HPDE6-E6E7 (cell line): Measurements from ENCODE around the gene HMG20B.

Experiments
- DNase-seq: peaks from one replicate; pipeline ENCODE4 v3.0.0; 2011; ENCODE audit warnings: missing footprints; ENCODE audit errors: extremely low spot score

HMG20B gene

DNA sequence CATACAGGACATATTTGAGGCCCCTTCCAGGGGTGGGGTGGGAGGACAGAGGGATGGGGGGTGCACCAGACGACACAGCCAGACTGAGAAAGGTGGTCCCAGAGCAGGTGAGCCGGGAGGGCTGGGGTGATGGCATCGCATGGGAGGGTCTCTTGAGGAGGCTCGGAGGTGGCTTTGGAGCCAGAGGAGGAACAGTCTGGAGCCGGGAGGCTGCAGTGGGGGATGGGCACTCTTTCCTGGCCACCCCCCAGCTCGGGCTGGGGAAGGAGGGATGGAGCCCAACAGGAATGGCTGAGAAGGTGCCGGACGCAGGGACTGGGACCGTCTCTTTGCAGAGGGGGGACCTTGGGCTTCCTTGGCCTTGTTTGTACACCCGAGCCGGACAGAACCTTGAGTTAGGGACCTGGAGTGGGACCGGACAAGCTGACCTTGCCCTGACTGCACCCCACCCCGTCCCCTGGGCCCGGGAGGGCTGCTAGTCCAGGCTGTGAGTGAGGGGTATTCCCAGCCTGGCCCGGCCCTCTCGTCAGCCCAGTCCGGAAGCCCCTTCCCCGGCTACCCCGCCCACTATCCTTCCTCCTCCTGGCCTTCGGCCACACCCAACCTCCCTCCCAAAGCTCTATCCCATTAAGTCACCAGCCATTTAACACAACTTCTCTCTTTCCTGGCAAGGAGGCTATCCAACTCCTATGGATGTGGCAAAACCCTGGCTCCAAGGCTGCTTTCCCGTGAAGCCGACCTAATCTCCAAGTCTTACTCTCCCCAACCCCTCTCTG is 34.7 kb downstream of the HMG20B start:
- DNase-seq: no peak

DNA sequence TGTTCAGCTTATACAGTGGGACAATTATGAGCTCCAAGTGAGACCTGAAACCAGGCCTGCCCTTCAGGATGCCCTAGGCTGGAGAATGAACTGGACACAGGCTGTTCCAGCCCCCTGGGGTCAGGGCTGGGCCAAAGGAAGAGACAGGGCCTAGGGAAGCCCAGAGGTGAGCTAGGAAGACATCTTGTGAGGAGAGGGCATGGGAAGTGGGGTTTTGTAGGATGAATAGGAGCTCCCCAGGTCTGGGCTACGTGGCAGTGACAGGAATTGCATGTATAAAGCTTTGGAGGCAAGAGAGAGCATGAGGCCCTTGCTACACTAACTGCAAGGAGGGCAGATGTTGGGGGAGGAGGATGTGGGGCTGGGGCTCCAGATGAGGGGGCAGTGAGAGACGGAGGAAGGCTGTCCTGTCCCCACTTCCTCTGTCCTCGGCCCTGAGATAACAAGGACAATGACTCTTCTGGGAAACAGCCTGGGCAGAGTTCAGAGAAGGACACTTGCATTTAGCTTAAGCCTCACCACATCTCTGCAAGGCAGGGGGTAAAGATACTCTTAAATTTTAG is 35.4 kb downstream of the HMG20B start:
- DNase-seq: no peak

DNA sequence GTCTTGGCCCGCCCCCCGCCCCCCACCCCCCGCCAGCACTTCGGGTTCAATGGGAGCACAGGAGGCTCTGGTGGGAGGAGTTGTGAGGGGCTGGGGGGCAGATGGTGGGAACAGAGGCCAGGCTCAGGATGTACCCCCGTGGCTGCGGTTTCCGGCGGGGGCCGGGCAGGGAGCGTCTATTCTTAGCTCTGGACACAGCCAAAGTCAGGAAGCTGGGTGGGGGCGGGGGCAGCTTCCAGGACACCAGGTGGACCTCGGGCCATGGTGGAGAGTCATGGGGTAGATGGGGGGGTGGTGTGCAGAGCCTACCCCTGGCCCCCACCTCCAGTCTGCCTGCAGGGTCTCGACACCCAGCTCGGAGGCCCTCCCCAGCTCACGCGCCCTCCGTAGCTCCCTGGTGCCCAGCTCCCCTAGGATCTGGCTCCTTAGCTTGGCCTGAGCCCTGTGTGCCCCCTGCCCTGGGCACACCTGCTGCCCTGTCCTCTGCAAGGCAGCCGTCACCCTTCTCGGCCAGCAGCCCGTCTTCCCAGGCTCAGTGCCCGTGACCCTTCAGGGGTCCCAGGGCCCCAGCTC is 36.1 kb downstream of the HMG20B start:
- DNase-seq: no peak

DNA sequence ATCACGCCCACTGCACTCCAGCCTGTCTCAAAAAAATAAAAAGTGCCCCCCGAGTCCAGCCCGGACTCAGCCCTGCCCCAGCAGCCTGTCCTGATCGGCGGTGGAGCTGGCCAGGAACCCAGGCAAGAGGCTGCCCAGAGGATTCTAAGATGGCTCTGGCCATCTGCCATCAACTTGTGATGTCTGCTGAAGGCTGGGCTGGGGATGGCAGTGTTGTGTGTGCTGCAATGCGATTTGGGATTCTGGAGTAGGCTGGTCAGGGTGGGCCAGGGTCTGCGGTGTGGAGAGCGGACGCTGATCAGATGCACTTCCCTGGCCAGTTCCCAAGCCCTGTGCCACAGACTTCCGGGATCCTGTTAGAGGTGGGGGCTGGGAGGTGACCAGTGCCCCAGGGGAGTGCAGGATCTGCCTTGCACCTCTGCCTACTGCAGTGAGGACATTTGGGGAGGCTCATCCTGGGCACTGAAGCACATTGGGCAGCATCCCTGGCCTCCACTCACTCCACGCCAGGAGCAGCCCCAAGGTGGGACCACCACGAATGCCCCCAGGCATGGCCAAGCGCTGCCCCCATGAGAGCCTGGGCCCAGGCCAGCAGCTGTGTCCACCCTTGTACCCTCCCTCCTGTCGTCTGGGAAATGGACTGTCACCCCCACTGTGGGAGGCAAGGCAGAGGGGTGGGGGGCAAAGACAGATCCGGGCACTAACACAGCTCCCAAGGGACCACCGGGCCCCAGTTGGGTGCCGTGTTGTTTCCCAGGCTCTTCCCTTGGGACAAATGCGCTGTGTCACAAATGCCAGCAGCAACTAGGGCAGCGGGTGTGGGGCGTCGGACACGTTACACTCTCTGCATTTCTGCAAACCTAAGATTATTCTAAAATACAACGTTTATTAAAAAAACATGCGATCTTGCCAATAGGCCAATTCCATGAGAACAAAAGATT is 37.3 kb downstream of the HMG20B start:
- DNase-seq: no peak

DNA sequence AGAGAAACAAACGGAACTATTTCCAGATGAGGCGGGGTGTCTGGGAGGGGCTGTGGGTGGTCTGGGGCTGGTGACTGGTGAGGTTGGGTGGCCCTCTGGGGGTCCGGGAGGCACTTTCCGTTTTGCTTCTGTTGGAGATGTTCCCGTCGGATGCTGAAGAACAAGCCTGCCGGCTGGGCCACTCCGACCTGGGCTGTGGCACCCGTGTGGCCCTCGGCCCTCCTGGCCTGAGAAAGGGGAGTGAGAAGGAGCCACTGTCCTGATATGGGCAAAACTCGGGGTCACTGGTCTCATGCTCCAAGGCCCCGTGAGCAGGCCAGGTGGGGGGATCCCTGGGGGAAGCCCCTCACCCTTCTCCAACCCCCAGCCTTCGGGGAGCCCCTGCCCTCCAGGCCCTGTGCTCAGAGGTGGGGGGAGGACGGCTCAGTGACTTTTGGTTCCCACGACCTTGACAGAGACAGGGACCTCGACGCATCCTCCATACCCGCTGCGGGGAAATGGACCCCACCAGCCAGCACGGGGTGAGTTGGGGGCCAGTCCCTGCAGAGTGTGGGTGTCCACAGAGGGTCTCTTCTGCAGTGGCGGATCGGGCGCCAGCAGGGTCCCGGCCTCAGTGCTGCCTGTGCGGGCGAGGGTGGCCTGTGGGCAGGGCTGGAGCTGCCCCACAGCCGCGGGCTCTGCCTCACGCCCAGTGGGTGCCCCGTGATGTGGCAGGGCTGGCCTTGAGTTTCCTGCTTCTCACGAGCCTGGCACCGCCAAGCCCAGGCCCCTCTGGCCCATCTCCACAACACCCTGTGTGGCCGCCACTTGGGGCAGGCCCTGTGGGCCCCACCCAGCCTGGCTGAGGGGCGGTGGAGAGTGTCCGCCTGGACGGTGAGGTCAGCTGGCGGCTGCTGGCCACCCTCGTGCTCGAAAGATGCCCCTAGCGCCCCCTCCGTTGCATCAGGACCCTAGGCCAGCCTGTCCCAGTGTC is 38.3 kb downstream of the HMG20B start:
- no peak for DNase-seq

DNA sequence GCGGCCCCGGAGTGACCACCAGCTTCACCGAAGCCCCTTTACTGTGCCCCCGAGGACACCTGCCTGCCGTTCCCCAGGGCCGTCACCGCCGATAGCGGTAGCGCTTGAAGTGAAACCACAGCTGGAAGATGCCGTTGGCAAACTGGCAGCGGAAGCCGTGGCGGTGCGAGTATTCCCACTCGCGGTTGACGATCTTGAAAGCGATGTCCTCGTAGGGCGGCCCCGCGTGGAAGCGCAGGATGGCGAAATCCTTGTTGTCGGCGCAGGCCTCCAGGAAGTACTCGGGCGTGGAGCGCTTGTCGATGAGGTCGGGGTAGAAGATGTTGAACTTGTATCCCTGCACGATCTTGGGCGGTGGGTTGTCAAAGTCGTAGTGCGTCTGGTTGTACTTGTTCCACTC is 39.1 kb downstream of the HMG20B start:
- no peak for DNase-seq

DNA sequence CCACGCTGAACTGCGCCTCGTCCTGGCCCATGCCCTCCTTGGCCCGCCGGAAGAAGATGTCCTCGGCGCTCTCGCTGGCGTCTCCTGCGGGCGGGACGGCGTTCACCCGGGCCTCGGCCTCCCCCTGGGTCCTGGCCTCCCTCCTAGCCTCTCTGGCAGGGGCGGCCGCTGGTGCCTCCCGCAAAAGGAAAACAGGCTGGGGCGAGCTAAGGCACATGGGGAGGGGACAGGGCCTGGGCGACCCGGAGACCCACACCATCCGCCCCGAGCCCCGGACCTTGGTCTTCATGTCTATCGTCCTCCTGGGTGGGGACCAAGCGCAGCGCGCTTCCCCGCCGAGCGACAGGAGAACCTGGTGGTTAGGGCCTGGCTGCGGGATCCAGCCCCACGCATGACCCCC is 39.6 kb downstream of the HMG20B start:
- DNase-seq: no peak

DNA sequence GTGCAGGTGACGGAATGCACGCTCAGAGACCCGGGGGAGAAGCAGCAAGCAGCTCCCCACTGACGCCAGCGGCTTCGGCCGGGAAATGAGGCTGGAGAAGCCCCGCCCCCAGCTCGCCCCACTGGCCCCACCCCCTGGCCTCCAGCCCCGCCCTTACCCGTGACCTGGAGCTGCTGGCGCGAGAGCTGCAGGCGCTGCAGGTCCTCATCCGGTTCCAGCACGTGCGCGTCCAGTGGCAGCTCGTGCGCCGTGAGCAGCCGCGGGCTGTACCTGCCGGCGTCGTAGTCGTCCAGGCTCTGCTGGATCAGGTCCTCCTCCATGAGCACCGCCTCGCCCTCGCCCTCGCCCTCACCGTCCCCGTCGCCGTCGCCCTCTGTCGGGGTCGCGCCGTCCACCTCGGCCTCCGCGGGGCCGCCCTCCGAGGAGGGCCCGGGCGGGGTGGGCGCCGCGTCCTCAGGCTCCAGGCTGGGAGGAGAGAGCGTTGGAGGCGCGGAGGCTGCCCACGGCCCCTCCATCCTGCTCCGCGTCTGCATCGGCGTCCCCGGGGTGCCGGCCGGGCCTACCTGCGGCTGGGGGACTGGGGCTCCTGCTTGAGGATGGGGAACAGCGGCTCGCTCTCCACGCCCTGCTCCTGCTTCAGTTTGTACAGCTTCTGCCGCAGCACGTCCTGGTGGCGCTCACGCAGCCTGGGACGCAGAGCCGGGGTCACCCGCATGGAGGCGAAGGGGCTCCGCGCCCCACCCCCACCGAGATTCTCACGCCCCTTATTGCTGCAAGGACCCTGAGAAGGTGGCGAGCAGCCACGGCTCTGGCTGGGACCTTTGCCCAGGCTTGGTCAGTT is 40.4 kb downstream of the HMG20B start:
- no peak for DNase-seq

DNA sequence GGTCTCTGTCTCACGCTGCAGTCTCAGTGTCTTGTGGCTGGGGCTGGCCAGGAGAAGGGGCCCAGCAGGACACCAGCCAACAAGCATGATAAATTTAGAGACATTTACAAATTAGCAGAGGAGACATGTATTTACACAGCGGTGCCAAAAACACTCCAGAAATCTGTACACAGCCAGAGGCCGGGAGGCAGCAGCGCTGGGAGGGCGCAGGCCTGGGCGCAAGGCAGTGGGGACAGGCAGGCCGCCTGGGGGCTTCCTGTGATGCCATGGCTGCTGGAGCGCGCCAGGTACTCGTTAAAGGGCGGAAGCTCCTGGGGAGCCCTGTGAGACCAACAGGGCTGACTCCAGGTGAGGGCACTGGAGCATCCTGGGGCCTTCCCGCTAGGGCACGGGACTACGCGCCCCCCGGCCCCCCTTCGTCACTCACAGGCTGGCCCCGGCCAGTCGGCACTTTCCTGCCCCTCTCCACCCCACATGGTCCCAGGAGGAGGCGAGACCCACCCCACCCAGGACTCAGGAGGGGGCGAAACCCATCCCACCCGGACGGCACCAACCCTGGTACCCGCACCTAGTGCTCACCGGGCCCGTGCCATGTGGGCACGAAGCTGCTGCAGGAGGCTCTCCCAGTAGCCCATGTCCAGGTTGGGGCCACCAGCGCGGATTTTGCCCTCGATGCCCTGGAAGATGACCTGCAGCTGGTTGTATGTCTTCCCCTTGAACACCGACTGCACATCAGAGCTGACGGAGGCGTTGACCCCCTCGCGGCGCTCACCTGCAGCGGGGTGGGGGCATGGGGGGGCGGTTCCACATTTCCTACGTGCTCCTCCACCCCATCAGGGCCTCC is 41.3 kb downstream of the HMG20B start:
- no peak for DNase-seq

DNA sequence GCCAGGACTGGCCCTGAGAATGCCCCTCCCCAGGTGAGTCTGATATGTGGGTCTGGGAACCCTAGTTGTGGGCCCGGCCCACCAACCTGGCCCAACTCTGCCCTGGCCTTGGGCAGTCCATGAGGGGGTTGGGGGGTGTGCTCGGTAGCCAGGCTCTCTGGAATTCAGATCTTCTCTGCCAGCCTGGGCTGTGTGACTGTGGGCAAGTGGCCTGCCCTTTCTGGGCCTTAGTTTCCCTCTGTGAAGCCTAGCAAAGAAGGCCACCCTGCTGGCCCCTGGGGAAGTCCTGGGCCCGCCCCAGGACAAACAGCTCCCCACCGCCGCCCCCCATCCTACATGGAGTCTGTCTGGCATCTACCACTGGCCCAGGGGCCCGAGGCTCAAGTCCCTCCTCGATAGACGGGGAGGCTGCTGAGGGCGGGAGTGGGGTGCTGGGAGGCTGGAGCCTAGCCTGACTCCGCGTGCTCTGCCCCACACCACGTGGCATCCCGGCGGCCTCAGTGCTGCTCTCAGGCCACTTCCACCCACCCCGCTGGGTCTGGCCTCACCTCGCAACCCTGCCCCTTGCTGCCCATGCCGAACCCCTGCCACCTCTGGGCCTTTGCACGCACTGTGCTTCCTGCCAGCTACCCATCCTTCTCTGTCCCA is 42.2 kb downstream of the HMG20B start:
- no peak for DNase-seq

DNA sequence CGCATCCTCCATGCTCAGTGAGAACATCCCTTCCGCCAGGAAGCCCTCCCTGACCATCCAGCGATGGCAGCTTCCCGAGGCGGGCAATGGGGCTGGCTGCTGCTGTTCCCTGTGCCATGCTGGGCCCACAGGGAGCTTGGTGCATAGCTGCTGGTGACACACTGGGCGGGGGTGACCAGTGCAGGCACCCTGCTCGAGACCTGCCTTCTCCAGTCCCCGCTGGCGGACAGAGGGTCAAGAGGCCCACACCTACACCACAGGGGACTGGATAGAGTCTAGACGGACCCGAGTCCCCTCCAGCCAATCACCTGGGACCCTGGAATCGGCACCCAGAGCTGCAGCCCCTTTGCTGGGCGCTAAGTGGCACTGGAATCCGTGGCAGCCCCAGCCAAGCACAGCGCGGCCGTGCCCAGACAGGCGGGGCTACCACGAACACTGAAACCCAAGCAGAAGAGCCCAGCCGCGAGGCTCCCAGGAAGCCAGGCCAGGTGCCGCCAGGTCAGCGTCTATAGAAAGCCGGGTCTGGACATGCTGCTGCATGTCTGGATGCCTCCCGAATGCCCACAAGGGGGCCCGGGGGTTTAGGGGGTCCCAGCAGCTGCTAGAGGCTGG is 42.9 kb downstream of the HMG20B start:
- DNase-seq: no peak

DNA sequence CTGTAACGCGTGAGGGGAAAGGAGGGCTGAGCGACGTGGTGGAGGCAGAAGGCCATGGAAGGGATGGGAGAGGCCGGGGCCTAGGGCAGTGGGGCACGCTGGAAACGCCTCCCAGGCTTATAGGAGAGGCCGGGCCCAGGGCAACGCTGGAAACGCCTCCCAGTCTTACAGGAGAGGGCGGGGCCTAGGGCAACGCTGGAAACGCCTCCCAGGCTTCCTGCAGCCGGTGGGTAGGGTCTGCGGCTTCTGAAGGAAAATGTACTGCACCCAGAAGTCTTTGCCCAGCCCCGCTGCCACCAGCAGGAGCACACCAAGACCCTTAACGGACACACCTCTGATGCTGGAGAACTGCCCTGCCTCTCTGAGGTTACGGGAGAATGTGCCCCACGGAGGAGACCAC is 44.7 kb downstream of the HMG20B start:
- no peak for DNase-seq

DNA sequence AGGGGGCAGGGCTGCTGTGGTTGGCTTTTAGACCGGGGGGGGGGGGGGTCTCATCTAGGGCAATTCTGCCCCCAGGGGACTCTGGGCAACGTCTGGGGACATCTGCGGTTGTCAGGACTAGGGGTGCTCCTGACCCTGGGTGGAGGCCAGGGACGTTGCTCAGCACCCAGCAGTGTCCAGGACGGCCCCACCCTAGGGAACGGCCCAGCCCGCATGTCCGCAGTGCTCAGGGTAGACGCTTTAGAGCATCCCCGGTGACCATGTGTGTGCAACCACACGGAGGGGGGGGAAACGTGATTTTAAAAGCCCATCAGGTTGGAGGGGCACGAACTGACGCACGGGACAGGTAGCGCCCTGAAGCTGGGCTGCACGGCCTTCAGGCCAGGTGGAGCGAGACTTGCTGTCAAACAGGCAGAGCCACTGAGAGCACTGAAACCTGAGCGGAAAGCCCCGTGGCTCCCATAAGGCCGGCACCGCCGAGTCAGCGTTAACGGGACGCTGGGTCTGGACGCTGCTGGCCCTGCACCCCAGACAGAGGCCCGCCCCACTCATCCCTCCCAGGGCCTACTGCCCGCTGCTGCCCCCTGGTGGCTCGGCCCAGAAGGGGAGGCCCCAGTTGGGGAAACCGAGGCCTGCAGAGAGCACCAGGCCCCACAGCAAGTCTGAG is 45.5 kb downstream of the HMG20B start:
- DNase-seq: peak; percentile 27

DNA sequence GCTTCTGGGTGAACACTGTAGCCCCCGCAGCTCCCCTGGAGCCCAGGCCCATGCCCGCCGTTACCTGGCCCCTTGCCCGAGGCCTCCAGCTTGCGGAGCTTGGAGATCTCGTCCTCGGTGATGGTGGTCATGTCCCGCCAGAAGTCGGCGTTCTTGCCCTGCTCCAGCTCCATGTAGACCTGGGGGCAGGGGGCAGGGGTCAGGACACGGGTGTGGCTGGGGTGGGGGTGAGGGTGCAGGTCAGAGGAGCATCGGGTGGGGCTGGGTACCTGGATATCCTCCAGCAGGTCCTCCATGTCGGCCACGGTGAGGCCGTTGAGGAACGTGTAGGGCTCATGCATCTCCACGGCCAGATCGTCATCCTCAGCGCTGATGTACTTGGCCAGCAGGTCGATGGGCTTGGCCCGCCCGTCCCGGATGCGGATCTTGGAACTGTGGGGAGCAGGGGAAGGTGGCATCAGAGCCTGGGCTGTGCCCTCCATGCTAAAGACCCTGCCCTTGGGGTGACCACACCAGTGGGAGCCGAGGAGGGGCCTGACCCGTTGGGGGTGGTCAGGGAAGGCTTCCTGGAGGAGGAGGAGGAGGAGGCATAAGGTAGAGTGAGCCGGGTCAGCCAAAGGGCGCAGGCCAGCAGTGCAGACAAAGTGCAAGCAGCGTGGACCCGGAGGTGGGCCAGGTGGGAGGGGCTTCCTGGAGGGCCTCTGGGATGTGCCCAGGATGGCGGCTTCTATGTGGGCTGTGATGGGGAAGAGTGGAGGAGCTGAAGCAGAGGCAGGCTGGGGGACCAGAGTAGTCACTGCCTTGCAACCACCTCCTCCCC is 46.3 kb downstream of the HMG20B start:
- no peak for DNase-seq

DNA sequence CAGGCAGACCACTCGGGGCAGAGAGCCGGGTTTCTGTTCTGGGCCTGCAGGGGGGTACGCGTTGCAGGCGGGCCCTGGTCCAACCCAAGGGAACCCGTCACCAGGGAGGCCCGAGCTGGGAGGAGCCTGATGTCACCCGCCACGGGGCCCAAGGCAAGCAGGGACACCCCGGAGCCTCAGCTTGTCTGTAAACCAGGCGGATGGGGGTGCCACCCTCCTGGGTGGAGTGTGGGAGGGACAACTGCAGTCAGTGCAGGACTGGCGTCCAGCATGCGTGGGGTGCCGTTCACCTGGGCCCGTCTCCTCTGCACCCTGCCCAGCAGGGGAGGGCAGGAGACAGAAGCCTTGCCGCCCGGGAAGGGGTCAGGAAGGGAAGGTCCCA is 46.9 kb downstream of the HMG20B start:
- DNase-seq: no peak

DNA sequence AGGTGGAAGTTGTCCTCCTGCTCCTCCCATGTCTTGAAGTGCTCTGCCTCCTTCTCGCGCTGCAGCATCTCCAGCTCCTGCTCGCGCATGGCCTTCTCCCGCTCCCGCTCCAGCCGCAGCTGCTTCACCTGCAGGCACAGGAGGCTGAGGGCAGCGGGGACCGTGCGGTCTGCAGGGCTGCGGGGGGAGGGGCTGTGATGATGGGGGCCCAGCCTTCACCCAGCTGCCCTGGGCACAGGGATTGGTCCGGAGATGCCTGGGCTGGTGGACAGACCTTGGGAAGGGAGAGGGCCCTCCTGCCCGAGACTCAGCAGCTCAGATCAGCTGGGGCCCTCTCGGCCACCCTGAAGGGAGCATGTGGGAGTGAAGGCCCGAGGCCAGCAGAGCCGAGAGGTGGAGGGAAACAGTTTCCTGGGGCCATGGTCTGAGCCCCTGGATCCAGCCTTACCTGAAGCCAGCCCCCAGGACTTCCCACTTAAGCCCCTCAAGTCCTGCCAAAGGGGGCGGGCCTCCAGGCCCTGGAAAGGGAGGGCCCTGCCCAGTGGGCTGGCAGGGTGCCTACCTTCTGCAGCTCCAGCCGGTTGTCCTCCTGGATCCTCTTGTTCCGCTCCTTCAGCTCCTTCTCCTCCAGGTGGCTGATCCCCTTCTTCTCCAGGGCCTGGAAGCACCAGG is 47.5 kb downstream of the HMG20B start:
- no peak for DNase-seq
